A549 treated with GW870086 at 1 μM for 4 hours (cell line): ENCODE measurements around the gene LNX1. TPM values are rescaled to one million over a fixed set of nuclear protein-coding genes. Genes with fewer than 3 reads are reported as not detected.

Experiments used
- total RNA-seq: library from RNA; stranded (reverse); fragments of 200-300 nt; extraction: Qiagen RNA extraction; gene quantifications from 5 replicates; pipeline ENCODE4 v1.2.3, GENCODE V29; 2022; ENCODE audit warnings: low read depth

LNX1 gene
- 0.03 to 0.09 TPM in 2 of 5 replicates, not detected in the others for total RNA-seq

GRCh38 chr4:53591372-53591892, at the start of gene LNX1:
Gene LNX1, minus strand, starts transcription at chr4:53591486. Its CDS starts 17,484 bp downstream, at chr4:53574002.

Other genes starting within 250 kb of the LNX1 start
- gene SCFD2, start 225.4 kb downstream of the LNX1 start, total RNA-seq, result 6.5 to 7.2 TPM (median 6.7 TPM) in 5 replicates
- 27.1 to 34.3 TPM (median 30.2 TPM) in 5 replicates for gene FIP1L1, start 213.8 kb downstream of the LNX1 start, total RNA-seq